ENCODE measurements around the gene RAPGEF2.

GRCh38 chr4:159358226-159358625 lies 255.3 kb downstream of the RAPGEF2 start:
- TF ChIP-seq, protein P1, sequence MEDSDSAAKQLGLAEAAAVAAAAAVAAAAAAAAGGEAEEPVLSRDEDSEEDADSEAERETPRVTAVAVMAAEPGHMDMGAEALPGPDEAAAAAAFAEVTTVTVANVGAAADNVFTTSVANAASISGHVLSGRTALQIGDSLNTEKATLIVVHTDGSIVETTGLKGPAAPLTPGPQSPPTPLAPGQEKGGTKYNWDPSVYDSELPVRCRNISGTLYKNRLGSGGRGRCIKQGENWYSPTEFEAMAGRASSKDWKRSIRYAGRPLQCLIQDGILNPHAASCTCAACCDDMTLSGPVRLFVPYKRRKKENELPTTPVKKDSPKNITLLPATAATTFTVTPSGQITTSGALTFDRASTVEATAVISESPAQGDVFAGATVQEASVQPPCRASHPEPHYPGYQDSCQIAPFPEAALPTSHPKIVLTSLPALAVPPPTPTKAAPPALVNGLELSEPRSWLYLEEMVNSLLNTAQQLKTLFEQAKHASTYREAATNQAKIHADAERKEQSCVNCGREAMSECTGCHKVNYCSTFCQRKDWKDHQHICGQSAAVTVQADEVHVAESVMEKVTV (CRISPR knock-in tag; IDR thresholded peaks at IDR 0.05) = no peak
- TF ChIP-seq ZNF274 (IDR thresholded peaks at IDR 0.05; ENCODE audit: borderline replicate concordance, low read depth, low read length) (no peak), ZZZ3 (IDR thresholded peaks at IDR 0.05) (no peak), ZKSCAN1 (IDR thresholded peaks at IDR 0.05; ENCODE audit: low read depth, low read length) (no peak), LARP7 (IDR thresholded peaks at IDR 0.05) (no peak), FOXJ2 (tag; IDR thresholded peaks at IDR 0.05) (no peak)
- TF ChIP-seq, protein P2, sequence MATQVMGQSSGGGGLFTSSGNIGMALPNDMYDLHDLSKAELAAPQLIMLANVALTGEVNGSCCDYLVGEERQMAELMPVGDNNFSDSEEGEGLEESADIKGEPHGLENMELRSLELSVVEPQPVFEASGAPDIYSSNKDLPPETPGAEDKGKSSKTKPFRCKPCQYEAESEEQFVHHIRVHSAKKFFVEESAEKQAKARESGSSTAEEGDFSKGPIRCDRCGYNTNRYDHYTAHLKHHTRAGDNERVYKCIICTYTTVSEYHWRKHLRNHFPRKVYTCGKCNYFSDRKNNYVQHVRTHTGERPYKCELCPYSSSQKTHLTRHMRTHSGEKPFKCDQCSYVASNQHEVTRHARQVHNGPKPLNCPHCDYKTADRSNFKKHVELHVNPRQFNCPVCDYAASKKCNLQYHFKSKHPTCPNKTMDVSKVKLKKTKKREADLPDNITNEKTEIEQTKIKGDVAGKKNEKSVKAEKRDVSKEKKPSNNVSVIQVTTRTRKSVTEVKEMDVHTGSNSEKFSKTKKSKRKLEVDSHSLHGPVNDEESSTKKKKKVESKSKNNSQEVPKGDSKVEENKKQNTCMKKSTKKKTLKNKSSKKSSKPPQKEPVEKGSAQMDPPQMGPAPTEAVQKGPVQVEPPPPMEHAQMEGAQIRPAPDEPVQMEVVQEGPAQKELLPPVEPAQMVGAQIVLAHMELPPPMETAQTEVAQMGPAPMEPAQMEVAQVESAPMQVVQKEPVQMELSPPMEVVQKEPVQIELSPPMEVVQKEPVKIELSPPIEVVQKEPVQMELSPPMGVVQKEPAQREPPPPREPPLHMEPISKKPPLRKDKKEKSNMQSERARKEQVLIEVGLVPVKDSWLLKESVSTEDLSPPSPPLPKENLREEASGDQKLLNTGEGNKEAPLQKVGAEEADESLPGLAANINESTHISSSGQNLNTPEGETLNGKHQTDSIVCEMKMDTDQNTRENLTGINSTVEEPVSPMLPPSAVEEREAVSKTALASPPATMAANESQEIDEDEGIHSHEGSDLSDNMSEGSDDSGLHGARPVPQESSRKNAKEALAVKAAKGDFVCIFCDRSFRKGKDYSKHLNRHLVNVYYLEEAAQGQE (IDR thresholded peaks at IDR 0.05; ENCODE audit: borderline replicate concordance) = no peak
- TF ChIP-seq, protein P2 (CRISPR knock-in tag; IDR thresholded peaks at IDR 0.05; ENCODE audit: low read depth) = no peak
- TF ChIP-seq, protein P3, sequence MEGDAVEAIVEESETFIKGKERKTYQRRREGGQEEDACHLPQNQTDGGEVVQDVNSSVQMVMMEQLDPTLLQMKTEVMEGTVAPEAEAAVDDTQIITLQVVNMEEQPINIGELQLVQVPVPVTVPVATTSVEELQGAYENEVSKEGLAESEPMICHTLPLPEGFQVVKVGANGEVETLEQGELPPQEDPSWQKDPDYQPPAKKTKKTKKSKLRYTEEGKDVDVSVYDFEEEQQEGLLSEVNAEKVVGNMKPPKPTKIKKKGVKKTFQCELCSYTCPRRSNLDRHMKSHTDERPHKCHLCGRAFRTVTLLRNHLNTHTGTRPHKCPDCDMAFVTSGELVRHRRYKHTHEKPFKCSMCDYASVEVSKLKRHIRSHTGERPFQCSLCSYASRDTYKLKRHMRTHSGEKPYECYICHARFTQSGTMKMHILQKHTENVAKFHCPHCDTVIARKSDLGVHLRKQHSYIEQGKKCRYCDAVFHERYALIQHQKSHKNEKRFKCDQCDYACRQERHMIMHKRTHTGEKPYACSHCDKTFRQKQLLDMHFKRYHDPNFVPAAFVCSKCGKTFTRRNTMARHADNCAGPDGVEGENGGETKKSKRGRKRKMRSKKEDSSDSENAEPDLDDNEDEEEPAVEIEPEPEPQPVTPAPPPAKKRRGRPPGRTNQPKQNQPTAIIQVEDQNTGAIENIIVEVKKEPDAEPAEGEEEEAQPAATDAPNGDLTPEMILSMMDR (IDR thresholded peaks at IDR 0.05 in 2 of 3, conservative IDR thresholded peaks at IDR 0.05 in 1 of 3; ENCODE audit: insufficient read depth in 2 of 3, low read depth in 1 of 3, low read length in 3 of 3) = no peak
